GM06990 (cell line): ENCODE measurements around the gene NCF4.
A peak's percentile ranks its signal among the peaks of the same experiment; 100 is the strongest.

Experiments
- DNase-seq: peaks from one replicate; pipeline ENCODE4 v3.0.0-alpha.2; 2011; ENCODE audit not compliant: insufficient read length; ENCODE audit errors: extremely low read depth
- H3K27me3 ChIP-seq: replicated peaks from 2 replicates; pipeline ENCODE4 v1.6.0; 2011; ENCODE audit warnings: low read length; ENCODE audit not compliant: control insufficient read depth, insufficient read depth
- H3K36me3 ChIP-seq: 2 replicates; pipeline ENCODE4 v1.5.1; 2011; ENCODE audit warnings: low read length; ENCODE audit not compliant: control insufficient read depth, insufficient read depth
- H3K4me3 ChIP-seq: replicated peaks from 2 replicates; pipeline ENCODE4 v1.5.1; 2011; ENCODE audit warnings: low read depth, mild to moderate bottlenecking, control low read depth, low read length
- TF ChIP-seq, protein P1 (sequence below): IDR thresholded peaks from 2 replicates; pipeline ENCODE4 v1.5.1; 2011; ENCODE audit warnings: low read length, control low read depth, mild to moderate bottlenecking, inconsistent platforms; ENCODE audit not compliant: insufficient read depth, poor library complexity, severe bottlenecking

The NCF4 gene

DNA sequence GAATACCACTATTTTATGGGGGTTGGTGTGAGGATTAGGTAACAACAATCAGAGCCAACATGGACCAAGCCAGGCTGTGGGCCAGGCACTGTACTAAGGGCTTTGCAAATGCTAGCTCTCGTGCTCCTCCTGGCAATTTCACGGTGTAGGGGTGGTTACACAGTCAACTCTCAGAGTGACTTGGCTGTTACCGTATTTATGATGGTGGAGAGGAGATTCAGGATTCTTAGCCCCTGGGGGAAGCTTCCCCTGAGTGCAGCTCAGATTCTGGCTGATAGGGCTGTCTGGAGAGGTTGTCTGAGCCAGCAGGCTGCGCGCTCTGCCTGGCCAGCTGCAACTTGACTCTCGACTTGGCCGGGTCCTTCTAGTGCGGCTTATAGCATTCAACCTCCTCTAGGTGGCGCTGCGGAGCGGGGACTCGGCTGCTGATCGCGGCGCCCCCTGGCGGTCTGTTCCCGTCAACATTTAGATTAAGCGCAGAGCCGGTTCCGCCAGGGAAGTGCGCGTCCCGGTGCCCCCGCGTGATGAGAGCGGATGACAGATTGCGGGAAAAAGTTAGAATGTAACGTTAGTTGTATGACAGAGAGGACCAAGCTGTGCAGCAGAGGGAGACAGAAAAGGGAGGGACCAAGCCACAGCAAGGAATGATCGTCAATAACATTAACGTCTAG, 4.5 kb upstream of the NCF4 start:
- Histone ChIP-seq H3K4me3 (no peak overlapping the region), H3K36me3 (no peaks in the 10 kb centered on the region), H3K27me3 (no peaks in the 10 kb centered on the region)
- peak; percentile 87 for DNase-seq
- TF ChIP-seq, protein P1, sequence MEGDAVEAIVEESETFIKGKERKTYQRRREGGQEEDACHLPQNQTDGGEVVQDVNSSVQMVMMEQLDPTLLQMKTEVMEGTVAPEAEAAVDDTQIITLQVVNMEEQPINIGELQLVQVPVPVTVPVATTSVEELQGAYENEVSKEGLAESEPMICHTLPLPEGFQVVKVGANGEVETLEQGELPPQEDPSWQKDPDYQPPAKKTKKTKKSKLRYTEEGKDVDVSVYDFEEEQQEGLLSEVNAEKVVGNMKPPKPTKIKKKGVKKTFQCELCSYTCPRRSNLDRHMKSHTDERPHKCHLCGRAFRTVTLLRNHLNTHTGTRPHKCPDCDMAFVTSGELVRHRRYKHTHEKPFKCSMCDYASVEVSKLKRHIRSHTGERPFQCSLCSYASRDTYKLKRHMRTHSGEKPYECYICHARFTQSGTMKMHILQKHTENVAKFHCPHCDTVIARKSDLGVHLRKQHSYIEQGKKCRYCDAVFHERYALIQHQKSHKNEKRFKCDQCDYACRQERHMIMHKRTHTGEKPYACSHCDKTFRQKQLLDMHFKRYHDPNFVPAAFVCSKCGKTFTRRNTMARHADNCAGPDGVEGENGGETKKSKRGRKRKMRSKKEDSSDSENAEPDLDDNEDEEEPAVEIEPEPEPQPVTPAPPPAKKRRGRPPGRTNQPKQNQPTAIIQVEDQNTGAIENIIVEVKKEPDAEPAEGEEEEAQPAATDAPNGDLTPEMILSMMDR, result peak; percentile 100

DNA sequence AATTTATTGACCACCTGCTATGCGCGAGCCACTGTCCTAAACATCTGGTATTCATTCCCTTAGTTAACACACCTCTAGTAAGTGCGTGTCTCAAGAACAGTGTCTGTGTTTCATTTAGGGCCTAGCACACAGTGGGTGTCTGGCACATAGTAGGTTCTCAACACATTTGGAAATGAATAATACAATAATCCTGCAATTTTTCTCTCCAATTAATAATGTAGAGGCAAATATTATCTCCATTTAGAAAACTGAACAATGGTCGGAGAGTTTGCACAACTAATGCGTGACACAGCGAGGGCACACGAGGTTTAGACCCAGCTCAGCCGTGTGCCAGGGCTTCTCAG, 4.0 kb upstream of the NCF4 start:
- no peaks in the 10 kb centered on the region for H3K36me3 ChIP-seq
- no peaks in the 10 kb centered on the region for H3K27me3 ChIP-seq
- DNase-seq, result no peak
- H3K4me3 ChIP-seq, result no peak overlapping the region
- TF ChIP-seq, protein P1, result no peak

DNA sequence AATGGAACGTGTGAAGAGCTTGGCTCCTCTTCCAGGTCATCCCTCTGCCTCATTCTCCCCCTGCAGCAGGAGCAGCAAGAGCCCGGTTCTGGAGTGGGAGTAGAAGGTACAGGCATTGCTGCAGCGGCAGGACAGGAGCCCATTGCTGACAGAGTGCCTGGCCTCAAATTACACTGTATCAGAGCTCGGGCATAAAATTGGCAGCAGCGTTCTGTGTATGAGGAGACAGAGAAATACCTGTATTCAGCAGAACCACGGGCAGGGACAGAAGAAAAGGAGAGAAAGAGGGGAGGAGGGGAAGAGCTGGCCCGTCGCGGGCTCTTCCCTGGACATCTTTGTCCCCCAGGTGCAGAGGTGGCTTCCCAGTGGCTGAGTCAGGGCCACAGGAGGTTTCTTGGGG, 2.6 kb upstream of the NCF4 start:
- Histone ChIP-seq H3K27me3 (no peaks in the 10 kb centered on the region), H3K36me3 (no peaks in the 10 kb centered on the region), H3K4me3 (no peak overlapping the region)
- no peak for DNase-seq
- TF ChIP-seq, protein P1, result no peak

GRCh38 chr22:36858966-36859365, 1.8 kb upstream of the NCF4 start:
- TF ChIP-seq, protein P1, result no peak
- H3K36me3 ChIP-seq, result no peaks in the 10 kb centered on the region
- no peaks in the 10 kb centered on the region for H3K27me3 ChIP-seq
- H3K4me3 ChIP-seq, result no peak overlapping the region
- DNase-seq, result no peak

DNA sequence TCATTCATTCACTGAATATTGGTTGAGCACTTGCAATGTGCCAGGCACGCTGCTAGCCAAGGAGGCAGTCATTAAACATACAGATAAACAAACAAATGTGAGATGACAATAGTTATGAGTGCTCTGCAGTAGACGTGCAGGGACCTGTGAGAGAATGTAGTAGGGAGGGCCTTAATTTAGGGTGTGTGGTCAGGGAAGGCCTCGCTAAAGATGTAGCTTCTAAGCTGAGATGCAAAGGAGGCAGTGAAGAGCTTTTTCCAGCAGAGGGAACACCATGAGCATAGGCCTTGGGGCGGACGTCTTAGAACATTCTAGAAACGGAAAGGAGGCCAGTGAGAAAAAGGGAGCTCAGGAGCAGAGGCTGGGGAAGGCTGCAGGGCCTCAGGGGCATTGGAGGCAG, 789 bp upstream of the NCF4 start:
- no peak overlapping the region for H3K4me3 ChIP-seq
- TF ChIP-seq, protein P1, result peak; percentile 20
- H3K27me3 ChIP-seq, result no peaks in the 10 kb centered on the region
- DNase-seq, result no peak
- H3K36me3 ChIP-seq, result peaks cover 4% of the 10 kb centered on the region

GRCh38 chr22:36860438-36860820, 377 bp upstream of the NCF4 start:
- H3K27me3 ChIP-seq, result no peaks in the 10 kb centered on the region
- peaks cover 8% of the 10 kb centered on the region for H3K36me3 ChIP-seq
- no peak for DNase-seq
- TF ChIP-seq, protein P1, result no peak
- no peak overlapping the region; the same call in 1 of the 2 replicates for H3K4me3 ChIP-seq
